ENCODE measurements around the gene ROBO4.

ROBO4 gene

GRCh38 chr11:124891373-124891861 lies 6.2 kb downstream of the ROBO4 start:
- no peak for TF ChIP-seq NFIC (IDR thresholded peaks at IDR 0.05)

- TF ChIP-seq ZBTB7A (IDR thresholded peaks at IDR 0.05; ENCODE audit: low read depth) (no peak), TCF12 (IDR thresholded peaks at IDR 0.05; ENCODE audit: low read depth) (no peak), EP300 (IDR thresholded peaks at IDR 0.05; ENCODE audit: borderline replicate concordance) (no peak), TAF1 (IDR thresholded peaks at IDR 0.05; ENCODE audit: low read depth) (no peak), CEBPB (IDR thresholded peaks at IDR 0.05) (no peak), NFIC (IDR thresholded peaks at IDR 0.05) (no peak), YY1 (IDR thresholded peaks at IDR 0.05; ENCODE audit: low read depth) (no peak), EGR1 (IDR thresholded peaks at IDR 0.05) (no peak), RAD21 (IDR thresholded peaks at IDR 0.05; ENCODE audit: low read depth) (no peak)
Measured at GRCh38 chr11:124890683-124891372, 6.8 kb downstream of the ROBO4 start.

- TF ChIP-seq ZBTB7A (IDR thresholded peaks at IDR 0.05; ENCODE audit: low read depth) (no peak), MAX (IDR thresholded peaks at IDR 0.05) (no peak), TAF1 (IDR thresholded peaks at IDR 0.05; ENCODE audit: low read depth) (no peak), EP300 (IDR thresholded peaks at IDR 0.05; ENCODE audit: borderline replicate concordance) (no peak), CEBPB (IDR thresholded peaks at IDR 0.05) (no peak), FOXM1 (IDR thresholded peaks at IDR 0.05; ENCODE audit: borderline replicate concordance, low read depth) (no peak), TCF12 (IDR thresholded peaks at IDR 0.05; ENCODE audit: low read depth) (no peak), NFIC (IDR thresholded peaks at IDR 0.05) (no peak), REST (IDR thresholded peaks at IDR 0.05; ENCODE audit: low read depth) (no peak), EGR1 (IDR thresholded peaks at IDR 0.05) (no peak), RAD21 (IDR thresholded peaks at IDR 0.05; ENCODE audit: low read depth) (no peak), CREB1 (IDR thresholded peaks at IDR 0.05; ENCODE audit: low read depth) (no peak)
Measured at GRCh38 chr11:124890151-124890550, 7.5 kb downstream of the ROBO4 start.

- TF ChIP-seq TAF1 (IDR thresholded peaks at IDR 0.05; ENCODE audit: low read depth): no peak
- no peak for TF ChIP-seq USF1 (IDR thresholded peaks at IDR 0.05)
- no peak for TF ChIP-seq FOXM1 (IDR thresholded peaks at IDR 0.05; ENCODE audit: borderline replicate concordance, low read depth)
- TF ChIP-seq CEBPB (IDR thresholded peaks at IDR 0.05): no peak
- no peak for TF ChIP-seq EGR1 (IDR thresholded peaks at IDR 0.05)
- TF ChIP-seq REST (IDR thresholded peaks at IDR 0.05; ENCODE audit: low read depth): no peak
- TF ChIP-seq CREB1 (IDR thresholded peaks at IDR 0.05; ENCODE audit: low read depth): no peak
- no peak for TF ChIP-seq EP300 (IDR thresholded peaks at IDR 0.05; ENCODE audit: borderline replicate concordance)
- no peak for TF ChIP-seq TCF12 (IDR thresholded peaks at IDR 0.05; ENCODE audit: low read depth)
- TF ChIP-seq MAX (IDR thresholded peaks at IDR 0.05): no peak
- no peak for TF ChIP-seq RAD21 (IDR thresholded peaks at IDR 0.05; ENCODE audit: low read depth)
- no peak for TF ChIP-seq NFIC (IDR thresholded peaks at IDR 0.05)
- no peak for TF ChIP-seq ZBTB7A (IDR thresholded peaks at IDR 0.05; ENCODE audit: low read depth)
- TF ChIP-seq TEAD4 (IDR thresholded peaks at IDR 0.05): no peak
- no peak for TF ChIP-seq YY1 (IDR thresholded peaks at IDR 0.05; ENCODE audit: low read depth)
Measured at GRCh38 chr11:124889191-124890091, 8.2 kb downstream of the ROBO4 start.

GRCh38 chr11:124887667-124888013 lies 10.0 kb downstream of the ROBO4 start:
- TF ChIP-seq MAX (IDR thresholded peaks at IDR 0.05) (no peak), TEAD4 (IDR thresholded peaks at IDR 0.05) (no peak), NFIC (IDR thresholded peaks at IDR 0.05) (no peak), TCF12 (IDR thresholded peaks at IDR 0.05; ENCODE audit: low read depth) (no peak), EP300 (IDR thresholded peaks at IDR 0.05; ENCODE audit: borderline replicate concordance) (no peak), CREB1 (IDR thresholded peaks at IDR 0.05; ENCODE audit: low read depth) (no peak), TAF1 (IDR thresholded peaks at IDR 0.05; ENCODE audit: low read depth) (no peak), RAD21 (IDR thresholded peaks at IDR 0.05; ENCODE audit: low read depth) (no peak), CEBPB (IDR thresholded peaks at IDR 0.05) (no peak), USF1 (IDR thresholded peaks at IDR 0.05) (no peak), EGR1 (IDR thresholded peaks at IDR 0.05) (no peak), ZBTB7A (IDR thresholded peaks at IDR 0.05; ENCODE audit: low read depth) (no peak), FOXM1 (IDR thresholded peaks at IDR 0.05; ENCODE audit: borderline replicate concordance, low read depth) (no peak), YY1 (IDR thresholded peaks at IDR 0.05; ENCODE audit: low read depth) (no peak), REST (IDR thresholded peaks at IDR 0.05; ENCODE audit: low read depth) (no peak)

All from Ishikawa (cell line).